ENCODE measurements around the gene ANKS1B. TPM values are rescaled to one million over a fixed set of nuclear protein-coding genes. Genes with fewer than 3 reads are reported as not detected.

Gene ANKS1B
- total RNA-seq, 1 experiment from 2014 or later: 0.61 TPM

DNA sequence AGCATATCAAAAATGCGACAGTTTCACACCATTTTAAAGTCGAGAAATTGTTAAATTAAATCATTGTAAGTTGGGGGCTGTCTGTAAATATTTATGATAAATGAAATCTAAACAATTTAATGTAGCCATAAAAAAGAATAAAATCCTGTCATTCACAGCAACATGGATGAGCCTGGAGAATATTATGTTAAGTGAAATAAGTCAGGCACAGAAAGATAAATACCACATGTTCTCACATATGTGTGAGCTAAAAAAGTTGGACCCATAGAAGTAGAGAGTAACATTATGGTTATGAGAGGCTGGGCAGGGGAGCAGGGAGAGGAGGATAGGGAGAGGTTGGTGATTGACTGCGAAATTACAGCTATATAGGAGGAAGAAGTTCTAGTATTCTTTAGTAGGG, 201.3 kb downstream of the ANKS1B start:
- Mint-ChIP-seq H3K9me3 (ENCODE audit: unreplicated experiment) (no peaks in the 10 kb centered on the region), H3K4me1 (ENCODE audit: low read depth, unreplicated experiment) (no peaks in the 10 kb centered on the region), H3K27me3 (ENCODE audit: insufficient read depth, unreplicated experiment) (no peaks in the 10 kb centered on the region), H3K36me3 (ENCODE audit: insufficient read depth, unreplicated experiment) (no peaks in the 10 kb centered on the region), H3K27ac (ENCODE audit: unreplicated experiment) (no peak overlapping the region), H3K4me3 (ENCODE audit: unreplicated experiment) (no peak overlapping the region)
- CTCF ChIA-PET: no interaction called here
- Histone ChIP-seq H3K4me1 (no peaks in the 10 kb centered on the region), H3K36me3 (ENCODE audit: control insufficient read depth, insufficient read depth, low read length) (no peaks in the 10 kb centered on the region), H3K27me3 (replicated peaks; ENCODE audit: control insufficient read depth, insufficient read depth, low read length) (no peaks in the 10 kb centered on the region), H3K4me3 (ENCODE audit: low read depth, low read length) (no peak overlapping the region), H3K9me3 (no peaks in the 10 kb centered on the region)
- DNase-seq: no peak
- BruUV-seq (replicated peaks): no TSS peak
- TF ChIP-seq, protein P1, sequence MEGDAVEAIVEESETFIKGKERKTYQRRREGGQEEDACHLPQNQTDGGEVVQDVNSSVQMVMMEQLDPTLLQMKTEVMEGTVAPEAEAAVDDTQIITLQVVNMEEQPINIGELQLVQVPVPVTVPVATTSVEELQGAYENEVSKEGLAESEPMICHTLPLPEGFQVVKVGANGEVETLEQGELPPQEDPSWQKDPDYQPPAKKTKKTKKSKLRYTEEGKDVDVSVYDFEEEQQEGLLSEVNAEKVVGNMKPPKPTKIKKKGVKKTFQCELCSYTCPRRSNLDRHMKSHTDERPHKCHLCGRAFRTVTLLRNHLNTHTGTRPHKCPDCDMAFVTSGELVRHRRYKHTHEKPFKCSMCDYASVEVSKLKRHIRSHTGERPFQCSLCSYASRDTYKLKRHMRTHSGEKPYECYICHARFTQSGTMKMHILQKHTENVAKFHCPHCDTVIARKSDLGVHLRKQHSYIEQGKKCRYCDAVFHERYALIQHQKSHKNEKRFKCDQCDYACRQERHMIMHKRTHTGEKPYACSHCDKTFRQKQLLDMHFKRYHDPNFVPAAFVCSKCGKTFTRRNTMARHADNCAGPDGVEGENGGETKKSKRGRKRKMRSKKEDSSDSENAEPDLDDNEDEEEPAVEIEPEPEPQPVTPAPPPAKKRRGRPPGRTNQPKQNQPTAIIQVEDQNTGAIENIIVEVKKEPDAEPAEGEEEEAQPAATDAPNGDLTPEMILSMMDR (IDR thresholded peaks at IDR 0.05; ENCODE audit: insufficient read depth in 1 of 2, low read depth in 1 of 2, low read length in 1 of 2, severe bottlenecking in 1 of 2, unreplicated experiment in 1 of 2): no peak
- POLR2A ChIA-PET: no interaction called here
- intact Hi-C loops (cut with micrococcal nuclease; ENCODE audit: unreplicated experiment): no loop called here

DNA sequence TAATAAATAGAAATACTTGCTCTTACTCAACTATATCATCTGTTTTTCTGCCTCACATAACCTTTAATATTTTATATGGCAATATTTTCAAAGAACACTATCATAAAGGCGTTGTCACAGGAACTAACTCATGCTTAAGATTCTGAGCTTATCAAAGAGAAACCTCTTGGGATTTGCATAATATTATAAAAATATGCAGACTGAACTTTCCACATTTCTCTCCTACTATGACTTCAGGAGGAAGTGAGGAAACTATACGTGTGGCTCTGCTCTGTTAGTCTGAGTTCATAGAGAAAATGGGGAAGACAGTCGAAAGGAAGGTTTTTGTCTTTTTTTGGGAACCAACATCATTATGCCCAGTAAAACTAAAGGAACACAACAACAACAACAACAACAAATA, 212.5 kb downstream of the ANKS1B start:
- BruUV-seq (replicated peaks): no TSS peak
- CTCF ChIA-PET: no interaction called here
- no peaks in the 10 kb centered on the region for H3K27me3 Mint-ChIP-seq (ENCODE audit: insufficient read depth, unreplicated experiment)
- Histone ChIP-seq H3K4me1 (no peaks in the 10 kb centered on the region), H3K36me3 (ENCODE audit: control insufficient read depth, insufficient read depth, low read length) (no peaks in the 10 kb centered on the region), H3K9me3 (no peaks in the 10 kb centered on the region), H3K27me3 (replicated peaks; ENCODE audit: control insufficient read depth, insufficient read depth, low read length) (no peaks in the 10 kb centered on the region), H3K4me3 (ENCODE audit: low read depth, low read length) (no peak overlapping the region)
- intact Hi-C loops (cut with micrococcal nuclease; ENCODE audit: unreplicated experiment): no loop called here
- POLR2A ChIA-PET: no interaction called here
- no peak overlapping the region for H3K27ac Mint-ChIP-seq (ENCODE audit: unreplicated experiment)
- H3K4me1 Mint-ChIP-seq (ENCODE audit: low read depth, unreplicated experiment): no peaks in the 10 kb centered on the region
- H3K36me3 Mint-ChIP-seq (ENCODE audit: insufficient read depth, unreplicated experiment): no peaks in the 10 kb centered on the region
- no peak for DNase-seq
- H3K4me3 Mint-ChIP-seq (ENCODE audit: unreplicated experiment): no peak overlapping the region
- H3K9me3 Mint-ChIP-seq (ENCODE audit: unreplicated experiment): no peaks in the 10 kb centered on the region
- TF ChIP-seq, protein P1 (IDR thresholded peaks at IDR 0.05; ENCODE audit: insufficient read depth in 1 of 2, low read depth in 1 of 2, low read length in 1 of 2, severe bottlenecking in 1 of 2, unreplicated experiment in 1 of 2): no peak

DNA sequence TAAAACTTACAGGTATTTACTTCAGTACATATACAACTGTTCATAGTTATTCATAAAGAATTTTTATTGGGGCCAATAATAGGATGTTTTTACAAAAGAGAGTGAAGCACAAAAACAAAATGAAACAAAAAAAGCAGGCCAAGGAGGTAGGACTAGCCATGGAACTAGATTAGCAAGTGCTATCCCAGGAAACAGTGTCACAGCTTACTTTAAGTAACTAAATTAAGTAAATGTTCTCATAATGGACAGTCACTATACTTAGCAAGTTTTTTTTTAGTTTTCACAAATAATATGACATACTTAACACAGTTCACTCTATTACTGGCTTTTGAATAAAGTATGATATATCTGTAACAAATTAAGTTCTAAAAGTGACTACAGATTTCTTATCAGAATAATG, 213.1 kb downstream of the ANKS1B start:
- CTCF ChIA-PET: no interaction called here
- Mint-ChIP-seq H3K9me3 (ENCODE audit: unreplicated experiment) (no peaks in the 10 kb centered on the region), H3K27ac (ENCODE audit: unreplicated experiment) (no peak overlapping the region), H3K36me3 (ENCODE audit: insufficient read depth, unreplicated experiment) (no peaks in the 10 kb centered on the region), H3K27me3 (ENCODE audit: insufficient read depth, unreplicated experiment) (no peaks in the 10 kb centered on the region), H3K4me1 (ENCODE audit: low read depth, unreplicated experiment) (no peaks in the 10 kb centered on the region), H3K4me3 (ENCODE audit: unreplicated experiment) (no peak overlapping the region)
- TF ChIP-seq, protein P1 (IDR thresholded peaks at IDR 0.05; ENCODE audit: insufficient read depth in 1 of 2, low read depth in 1 of 2, low read length in 1 of 2, severe bottlenecking in 1 of 2, unreplicated experiment in 1 of 2): no peak
- no peaks in the 10 kb centered on the region for H3K4me1 ChIP-seq
- H3K9me3 ChIP-seq: no peaks in the 10 kb centered on the region
- no peak overlapping the region for H3K4me3 ChIP-seq (ENCODE audit: low read depth, low read length)
- DNase-seq: no peak
- H3K36me3 ChIP-seq (ENCODE audit: control insufficient read depth, insufficient read depth, low read length): no peaks in the 10 kb centered on the region
- intact Hi-C loops (cut with micrococcal nuclease; ENCODE audit: unreplicated experiment): no loop called here
- H3K27me3 ChIP-seq (replicated peaks; ENCODE audit: control insufficient read depth, insufficient read depth, low read length): no peaks in the 10 kb centered on the region
- no TSS peak for BruUV-seq (replicated peaks)
- POLR2A ChIA-PET: no interaction called here

Data from Caco-2 (cell line).